ENCODE data around the gene CFDP1.

CFDP1 gene

DNA sequence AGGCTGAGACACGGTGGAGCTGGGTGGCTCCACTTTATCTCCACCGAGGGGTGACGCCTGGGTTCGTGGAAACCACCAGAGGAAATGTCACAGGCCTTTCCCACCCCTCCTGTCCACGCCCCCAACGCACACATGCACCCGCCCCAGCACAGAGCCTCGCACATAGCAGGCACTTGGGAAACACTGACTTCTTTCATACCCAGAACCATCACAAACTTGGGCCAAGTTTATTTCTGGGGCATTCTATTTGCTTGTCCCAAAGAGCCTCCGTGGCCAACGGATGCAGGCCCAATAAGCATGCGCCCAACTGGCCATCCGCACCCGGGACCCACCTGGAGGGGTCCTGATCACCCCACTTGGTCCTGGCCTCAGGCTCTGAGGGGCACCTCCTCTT lies 185.2 kb downstream of the CFDP1 start:
- DNase-seq, result no peak

DNA sequence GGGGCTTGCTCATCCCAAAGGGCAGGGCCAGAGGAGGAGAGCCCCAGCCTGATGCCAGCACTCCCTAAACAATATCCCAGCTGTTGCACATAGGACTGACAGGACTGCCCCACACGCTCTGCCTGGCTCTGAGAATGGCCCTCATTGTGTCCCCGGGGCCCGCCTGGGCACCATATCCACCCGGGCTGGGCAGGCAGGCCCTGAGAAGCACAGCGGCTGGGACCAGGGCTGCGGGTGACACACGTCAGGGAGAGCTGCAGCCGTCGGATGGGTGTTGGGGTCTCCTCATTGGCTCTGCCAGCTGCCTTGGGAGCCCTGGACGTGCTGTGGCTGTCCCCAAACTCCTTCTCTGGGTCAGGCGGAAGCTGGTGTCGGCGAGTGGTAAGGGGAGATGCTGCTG lies 186.1 kb downstream of the CFDP1 start:
- DNase-seq, result no peak

DNA sequence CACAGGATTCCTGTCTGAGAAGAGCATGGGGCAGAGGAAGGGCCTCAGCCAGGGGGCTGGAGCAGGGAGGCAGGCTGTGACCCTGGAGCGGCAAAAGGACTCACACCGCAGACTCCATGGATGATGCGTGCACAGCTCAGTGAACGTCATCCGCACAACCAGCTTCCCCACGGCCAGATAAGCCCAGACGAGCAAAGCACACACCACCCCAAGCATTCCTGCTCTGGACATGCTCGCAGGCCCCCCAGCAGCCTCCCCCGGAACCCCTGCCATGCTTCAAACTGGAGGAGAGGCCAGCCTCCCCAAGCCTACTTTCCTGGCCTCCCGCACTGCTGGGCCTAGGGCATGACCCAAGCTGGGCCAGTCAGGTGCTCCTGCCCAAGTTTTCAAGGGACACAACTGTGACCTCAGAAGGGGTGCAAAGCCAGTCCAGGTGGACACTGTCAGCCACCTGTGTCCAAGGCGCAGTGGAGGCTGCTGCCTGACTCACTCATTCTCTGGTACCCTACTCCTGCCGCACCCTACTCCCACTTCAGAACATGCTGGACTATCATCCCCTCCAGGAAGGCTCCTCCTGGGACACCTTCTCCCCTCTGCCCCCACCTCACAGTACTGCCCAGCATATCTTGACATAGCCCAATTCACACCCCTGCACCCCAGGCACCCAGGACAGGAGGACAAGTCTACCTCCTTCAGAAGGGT lies 186.6 kb downstream of the CFDP1 start:
- DNase-seq, result no peak

DNA sequence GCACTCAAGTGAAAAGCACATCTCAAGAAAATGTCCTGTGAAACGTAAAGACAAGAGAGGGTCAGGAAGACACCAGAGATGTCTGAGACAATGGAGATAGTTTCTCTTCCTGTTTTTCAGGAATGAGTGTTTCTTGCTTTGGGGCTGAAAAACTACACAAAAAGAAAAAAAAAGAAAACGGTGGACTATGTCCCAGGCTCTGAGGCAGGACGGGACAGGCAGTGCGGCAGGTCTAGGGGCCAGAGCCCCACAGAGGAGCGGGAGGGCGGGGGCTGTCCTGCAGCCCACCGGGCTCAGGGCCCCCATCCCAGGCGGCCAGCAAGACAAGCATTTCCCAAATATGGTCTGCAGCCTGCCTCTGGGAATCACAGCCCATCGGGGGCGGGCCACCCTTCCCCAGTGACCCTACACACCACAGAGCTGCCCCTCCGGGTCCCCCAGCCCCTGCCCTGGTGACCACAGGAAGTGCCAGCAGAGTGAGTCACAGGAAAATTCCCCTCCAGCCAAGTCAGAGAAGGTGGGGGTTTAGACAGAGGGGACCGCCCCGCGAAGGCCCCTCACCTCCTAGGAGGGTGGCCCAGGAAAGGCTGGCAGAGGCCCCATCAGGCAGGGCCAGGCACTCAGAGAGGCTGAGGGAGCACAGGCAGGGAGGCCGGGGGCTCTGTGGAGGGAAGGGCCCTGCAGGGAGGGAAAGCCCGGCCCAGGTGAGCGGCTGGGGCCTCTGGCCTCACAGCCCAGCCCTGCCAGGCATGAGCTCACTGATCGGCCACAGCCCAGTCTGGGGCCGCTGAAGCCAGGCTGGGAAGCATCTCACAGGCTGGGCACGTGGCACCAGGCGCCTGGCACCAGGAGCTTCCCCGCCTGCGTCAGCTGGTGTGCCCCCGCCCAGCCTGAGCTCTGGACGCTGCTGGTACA lies 188.2 kb downstream of the CFDP1 start:
- no peak for DNase-seq

DNA sequence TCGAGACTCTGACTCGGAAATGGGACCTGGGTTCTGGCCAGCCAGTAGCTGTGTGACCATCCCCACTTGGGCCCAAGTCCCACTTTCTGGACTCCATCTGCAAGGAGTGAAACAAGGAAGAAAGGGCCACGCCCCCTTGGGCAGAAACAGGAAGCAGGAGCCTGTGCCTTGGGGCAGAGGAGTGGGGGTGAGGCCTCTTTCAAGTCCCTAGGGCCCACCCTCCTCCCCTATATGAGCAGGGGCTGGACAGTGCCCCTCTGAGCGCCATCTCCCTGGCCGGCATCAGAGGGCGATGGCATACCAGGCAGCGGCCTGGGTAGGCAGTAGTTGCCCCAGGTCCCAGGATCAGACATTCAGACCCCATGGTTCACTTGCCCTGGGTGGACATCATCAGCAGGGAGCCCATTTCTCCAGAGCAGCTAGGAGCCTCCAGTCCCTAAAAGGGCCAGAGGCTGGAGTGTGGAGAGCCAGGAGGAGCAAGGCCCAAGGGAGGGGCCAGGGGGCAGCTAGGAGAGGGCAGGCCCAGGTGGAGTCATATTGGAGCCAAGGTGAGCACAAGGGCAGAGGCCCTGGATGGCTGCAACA lies 189.0 kb downstream of the CFDP1 start:
- no peak for DNase-seq

Data from NCI-H1417 treated with DMSO at 0.1 percent for 48 hours (cell line).